Measurements from ENCODE around the gene FURIN.
A peak's percentile ranks its signal among the peaks of the same experiment; 100 is the strongest.
"Not testable (repeated sequence)": the region's sequence is repeated elsewhere in the genome, so short reads cannot be mapped to it uniquely, and the experiment has no call there.

Gene FURIN

DNA sequence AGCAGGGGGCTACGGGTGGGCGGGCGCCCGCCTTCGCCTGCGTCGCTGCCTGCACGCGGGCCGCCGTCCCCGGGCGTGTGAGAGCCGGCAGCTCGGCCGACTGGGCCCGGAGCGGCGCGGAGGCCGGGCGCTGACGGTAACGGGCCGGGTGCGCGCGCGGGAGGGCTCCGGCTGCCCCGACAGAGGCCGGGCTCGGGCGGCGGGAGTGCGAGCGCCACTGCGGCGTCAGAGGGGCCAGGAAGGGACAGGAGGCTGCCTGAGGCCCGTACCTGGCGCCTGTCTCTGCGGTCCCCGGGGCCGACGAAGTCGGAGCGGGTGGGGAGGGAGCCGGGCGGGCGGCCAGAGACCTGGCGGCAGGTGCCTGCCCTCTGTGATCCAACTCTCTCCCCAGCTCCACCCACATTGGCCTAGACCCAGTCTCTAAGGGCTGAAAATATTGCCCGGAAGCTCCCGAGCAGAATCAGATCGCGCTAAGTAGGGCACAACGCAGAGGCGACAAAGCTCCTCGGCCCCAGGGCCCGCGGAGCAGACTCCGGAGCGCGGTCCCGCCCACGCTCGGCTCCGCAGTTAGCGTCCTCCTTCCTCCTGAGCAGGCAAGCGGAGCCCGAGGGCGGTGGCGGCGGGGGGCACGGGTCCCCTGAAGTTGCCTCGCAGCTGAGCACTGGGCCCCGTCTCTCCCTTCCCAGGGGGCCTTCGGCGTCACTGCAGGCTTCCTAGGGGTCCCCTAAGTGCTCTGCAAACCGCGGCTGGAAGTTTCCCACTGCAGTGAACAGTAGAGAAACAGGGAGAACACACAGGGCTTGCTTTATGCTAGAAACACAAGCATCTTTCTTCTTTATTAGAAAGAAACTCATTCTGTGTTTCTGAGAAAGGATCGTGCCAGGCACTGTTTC lies 34.7 kb downstream of the FURIN start, which contains the start of gene MAN2A2:
MAN2A2 (plus strand) TSS at position 463 of the 893 bp plus-strand sequence. CDS start 906 bp downstream, outside the sequence.
- peak; percentile 80 for DNase-seq (ENCODE audit: low spot score)

DNA sequence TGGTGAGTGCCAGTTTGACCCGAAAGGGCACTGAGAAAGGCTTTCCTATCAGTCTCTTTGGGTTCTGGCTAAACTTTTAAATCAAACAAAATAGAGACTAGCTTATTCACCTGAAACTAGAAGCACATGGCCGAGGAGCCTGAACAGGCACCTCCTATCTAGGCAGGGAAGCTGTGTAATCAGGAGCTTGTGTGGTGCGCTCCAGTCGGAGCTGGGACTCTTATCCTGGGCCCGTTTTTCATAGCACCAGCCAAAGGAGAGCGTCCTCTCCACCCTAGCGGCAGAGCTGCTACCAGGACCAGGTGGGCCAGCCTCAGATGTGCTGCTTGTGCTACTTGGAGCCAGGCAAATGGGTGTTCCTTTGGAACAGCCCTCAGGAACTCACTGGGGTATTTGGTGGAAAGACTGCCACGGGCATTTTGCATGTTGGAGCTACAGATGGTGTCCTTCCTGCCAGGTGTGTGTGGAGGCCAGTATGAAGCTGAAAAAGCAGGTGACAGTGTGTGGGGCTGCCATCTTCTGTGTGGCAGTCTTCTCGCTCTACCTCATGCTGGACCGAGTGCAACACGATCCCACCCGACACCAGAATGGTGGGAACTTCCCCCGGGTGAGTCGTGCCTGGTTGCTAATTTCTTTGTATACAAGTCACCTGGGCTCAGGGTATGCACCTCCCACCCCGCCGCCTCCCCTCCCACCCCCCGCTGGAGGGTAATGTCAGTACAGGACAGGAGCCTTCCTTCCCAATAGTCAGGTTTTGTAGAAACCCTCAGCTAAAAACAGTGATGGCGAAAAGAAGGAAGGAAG lies 35.5 kb downstream of the FURIN start:
- no peak for DNase-seq (ENCODE audit: low spot score)

DNA sequence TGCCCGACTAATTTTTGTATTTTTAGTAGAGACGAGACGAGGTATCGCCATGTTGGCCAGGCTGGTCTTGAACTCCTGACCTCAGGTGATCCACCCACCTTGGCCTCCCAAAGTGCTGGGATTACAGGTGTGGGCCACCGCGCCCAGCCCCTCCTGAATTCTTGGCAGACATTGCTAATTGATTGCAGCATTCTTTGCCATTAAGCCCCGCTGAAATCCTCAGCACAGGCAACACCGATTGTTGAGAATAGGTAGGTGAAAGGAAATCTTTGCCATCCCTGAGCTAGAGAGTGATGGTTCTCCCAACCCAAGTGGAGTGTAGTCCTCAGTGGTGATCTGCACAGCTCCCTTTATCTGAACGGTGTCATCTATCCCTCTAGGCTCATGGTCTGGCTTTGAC lies 36.4 kb downstream of the FURIN start:
- DNase-seq (ENCODE audit: low spot score): no peak

DNA sequence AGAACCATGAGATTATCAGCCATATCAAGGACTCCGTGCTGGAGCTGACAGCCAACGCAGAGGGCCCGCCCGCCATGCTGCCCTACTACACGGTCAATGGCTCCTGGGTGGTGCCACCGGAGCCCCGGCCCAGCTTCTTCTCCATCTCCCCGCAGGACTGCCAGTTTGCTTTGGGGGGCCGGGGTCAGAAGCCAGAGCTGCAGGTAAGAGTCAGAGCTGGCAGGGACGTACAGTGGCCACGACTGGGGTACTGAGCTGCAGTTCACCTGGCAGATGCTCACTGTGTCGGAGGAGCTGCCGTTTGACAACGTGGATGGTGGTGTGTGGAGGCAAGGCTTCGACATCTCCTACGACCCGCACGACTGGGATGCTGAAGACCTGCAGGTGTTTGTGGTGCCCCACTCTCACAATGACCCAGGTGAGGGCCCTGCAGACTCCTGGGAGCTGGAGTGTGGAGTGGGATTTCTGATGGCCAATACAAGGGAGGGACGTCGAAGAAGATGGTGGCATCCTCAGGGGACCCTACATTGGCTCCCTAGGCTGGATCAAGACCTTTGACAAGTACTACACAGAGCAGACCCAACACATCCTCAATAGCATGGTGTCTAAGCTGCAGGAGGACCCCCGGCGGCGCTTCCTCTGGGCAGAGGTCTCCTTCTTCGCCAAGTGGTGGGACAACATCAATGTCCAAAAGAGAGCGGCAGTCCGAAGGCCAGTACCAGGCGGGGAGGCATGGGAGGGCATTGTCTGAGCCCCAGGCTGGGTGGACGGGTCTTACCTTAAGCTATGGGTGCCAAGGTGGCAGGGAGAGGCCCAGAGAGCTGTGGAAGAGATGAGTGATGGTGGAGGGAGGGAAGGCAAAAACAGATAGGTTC lies 37.2 kb downstream of the FURIN start:
- no peak for DNase-seq (ENCODE audit: low spot score)

DNA sequence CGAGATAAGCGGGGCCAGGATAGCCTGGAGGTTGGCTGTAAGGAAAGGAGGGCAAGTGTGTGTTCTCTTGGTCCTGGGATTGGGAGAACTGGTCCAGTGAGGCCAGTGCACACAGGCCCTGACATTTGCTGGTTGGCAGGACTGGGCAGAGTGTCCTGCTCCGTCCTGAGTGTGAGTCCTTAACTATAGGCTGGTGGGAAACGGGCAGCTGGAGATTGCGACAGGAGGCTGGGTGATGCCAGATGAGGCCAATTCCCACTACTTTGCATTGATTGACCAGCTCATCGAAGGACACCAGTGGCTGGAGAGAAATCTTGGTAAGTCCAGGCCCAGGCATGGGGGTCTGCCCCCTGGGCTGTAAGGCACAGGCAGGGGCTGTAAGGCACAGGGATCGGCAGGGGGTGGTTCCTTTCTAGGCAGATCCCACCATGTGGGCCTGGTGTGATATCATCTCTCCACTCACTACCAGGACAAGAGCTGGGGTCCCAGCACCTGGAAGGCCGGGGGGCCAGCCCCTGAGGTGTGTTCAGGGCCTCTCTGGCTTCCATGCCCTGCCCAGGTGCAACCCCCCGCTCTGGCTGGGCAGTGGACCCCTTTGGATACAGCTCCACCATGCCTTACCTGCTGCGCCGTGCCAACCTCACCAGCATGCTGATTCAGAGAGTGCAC lies 37.9 kb downstream of the FURIN start:
- DNase-seq (ENCODE audit: low spot score): no peak

DNA sequence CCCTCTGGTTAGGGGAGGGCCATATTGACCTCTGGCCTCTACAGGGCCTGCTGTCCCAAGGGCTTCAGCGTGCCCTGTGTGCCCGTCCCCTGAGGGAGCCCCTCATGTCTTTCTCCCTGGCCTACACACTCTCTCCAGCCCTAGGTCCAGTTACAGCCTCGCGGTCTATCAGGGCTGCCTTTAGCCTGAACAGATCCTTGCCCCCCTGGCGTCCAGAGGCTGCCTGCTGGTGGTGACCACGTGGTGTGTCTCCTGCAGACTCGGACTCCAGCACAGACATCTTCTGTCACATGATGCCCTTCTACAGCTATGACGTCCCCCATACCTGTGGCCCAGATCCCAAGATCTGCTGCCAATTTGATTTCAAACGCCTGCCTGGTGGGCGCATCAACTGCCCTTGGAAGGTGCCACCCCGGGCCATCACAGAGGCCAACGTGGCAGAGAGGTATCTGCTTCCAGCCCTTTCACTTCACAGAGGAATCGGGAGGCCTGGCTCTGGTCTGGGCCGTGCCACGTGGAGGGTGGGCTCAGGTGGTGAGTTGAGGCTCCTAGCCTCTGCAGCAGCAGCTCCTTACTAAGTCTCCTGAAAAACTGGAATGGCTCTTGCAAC lies 38.8 kb downstream of the FURIN start:
- no peak for DNase-seq (ENCODE audit: low spot score)

DNA sequence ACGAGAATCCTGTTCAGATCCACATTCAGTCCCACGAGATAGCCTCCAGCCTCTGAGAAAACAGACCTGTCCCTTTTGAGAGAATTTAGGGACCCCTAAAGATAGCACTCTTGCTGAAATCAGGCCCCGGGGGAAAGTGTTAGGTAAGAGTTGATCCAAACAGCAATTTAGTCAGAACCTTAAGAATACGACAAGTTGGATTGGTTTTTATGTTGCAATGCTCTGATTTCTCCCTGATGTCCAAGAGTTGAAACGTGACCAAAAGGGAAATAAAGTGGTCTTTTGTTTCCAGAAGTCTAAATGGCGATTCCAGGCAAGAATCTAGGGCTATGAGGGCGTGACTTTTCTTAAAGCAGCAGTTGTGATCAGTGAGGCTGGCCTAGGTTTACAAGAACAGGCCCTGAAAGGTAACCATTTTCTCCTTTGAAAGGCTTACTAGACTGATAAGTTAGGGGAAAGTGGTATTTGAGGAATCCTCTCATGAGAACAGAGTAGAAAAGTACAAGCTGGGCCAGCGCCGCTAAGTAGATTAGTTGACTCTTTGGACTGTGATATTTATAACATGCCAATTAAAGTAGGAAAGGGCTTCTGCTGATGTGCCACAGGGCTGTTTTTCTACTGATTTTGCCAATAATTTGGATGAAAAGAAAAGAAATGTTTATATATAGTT lies 39.6 kb downstream of the FURIN start:
- DNase-seq (ENCODE audit: low spot score): no peak

DNA sequence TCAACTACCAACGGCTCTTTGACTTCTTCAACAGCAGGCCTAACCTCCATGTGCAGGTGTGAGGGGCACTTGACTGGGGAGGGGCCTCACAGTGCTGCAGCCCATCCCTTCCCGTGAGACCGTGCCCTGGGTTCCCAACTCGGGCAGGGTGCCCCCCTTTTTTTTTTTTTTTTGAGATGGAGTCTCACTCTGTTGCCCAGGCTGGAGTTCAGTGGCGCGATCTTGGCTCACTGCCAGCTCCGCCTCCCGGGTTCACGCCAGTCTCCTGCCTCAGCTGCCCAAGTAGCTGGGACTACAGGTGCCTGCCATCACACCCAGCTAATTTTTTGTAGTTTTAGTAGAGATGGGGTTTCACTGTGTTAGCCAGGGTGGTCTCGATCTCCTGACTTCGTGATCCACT lies 41.1 kb downstream of the FURIN start:
- DNase-seq (ENCODE audit: low spot score): not testable (repeated sequence)

DNA sequence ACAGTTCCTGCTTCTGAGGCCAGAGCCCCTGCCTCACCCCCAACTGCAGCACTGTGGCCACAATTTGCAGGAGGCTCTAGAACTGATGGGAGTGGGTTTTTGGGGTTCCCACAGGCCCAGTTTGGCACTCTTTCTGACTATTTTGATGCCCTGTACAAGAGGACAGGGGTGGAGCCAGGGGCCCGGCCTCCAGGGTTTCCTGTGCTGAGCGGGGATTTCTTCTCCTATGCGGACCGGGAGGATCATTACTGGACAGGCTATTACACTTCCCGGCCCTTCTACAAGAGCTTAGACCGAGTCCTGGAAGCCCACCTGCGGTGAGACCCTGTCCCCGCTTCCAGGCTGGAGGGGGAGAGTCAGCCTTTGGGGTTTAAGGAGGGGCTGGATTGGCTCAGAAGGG lies 41.6 kb downstream of the FURIN start:
- DNase-seq (ENCODE audit: low spot score): no peak

DNA sequence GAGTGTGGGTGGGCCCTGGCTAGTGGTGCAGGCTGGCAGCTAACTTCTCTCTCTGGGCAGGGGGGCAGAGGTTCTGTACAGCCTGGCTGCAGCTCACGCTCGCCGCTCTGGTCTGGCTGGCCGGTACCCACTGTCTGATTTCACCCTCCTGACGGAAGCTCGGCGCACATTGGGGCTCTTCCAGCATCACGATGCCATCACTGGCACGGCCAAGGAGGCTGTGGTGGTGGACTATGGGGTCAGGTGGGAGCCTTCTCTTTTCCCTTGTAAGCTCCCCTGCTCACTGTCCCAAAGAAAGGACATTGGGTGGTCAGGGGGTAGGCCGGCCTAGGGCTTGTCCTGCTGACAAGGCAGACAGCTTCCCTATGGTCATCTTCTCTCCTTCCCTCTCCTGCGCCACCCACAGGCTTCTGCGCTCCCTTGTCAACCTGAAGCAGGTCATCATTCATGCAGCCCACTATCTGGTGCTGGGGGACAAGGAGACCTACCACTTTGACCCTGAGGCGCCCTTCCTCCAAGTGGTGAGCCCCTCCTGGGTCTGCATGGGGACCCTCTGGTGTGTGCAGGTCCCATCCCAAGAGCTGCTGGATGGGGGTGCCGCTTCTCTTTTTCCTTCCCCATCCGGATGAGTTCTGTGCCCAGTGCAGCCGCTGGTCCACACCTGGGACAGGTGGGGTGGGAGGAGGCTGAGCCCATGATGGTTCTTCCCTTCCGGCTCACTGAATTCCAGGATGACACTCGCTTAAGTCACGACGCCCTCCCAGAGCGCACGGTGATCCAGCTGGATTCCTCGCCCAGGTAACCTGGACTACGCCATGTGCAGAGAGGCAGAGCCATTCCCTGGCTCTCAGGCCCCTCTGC lies 42.3 kb downstream of the FURIN start:
- DNase-seq (ENCODE audit: low spot score): no peak

DNA sequence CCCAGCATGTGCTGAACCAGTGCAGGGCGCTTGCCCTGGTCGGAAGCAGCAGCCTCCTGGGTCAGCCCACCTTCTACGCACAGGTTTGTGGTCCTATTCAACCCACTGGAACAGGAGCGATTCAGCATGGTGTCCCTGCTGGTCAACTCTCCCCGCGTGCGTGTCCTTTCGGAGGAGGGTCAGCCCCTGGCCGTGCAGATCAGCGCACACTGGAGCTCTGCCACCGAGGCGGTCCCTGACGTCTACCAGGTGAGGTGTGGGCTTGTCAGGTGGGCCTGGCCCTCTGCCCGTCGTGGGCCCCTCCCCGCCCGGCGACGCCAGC lies 42.9 kb downstream of the FURIN start:
- no peak for DNase-seq (ENCODE audit: low spot score)

DNA sequence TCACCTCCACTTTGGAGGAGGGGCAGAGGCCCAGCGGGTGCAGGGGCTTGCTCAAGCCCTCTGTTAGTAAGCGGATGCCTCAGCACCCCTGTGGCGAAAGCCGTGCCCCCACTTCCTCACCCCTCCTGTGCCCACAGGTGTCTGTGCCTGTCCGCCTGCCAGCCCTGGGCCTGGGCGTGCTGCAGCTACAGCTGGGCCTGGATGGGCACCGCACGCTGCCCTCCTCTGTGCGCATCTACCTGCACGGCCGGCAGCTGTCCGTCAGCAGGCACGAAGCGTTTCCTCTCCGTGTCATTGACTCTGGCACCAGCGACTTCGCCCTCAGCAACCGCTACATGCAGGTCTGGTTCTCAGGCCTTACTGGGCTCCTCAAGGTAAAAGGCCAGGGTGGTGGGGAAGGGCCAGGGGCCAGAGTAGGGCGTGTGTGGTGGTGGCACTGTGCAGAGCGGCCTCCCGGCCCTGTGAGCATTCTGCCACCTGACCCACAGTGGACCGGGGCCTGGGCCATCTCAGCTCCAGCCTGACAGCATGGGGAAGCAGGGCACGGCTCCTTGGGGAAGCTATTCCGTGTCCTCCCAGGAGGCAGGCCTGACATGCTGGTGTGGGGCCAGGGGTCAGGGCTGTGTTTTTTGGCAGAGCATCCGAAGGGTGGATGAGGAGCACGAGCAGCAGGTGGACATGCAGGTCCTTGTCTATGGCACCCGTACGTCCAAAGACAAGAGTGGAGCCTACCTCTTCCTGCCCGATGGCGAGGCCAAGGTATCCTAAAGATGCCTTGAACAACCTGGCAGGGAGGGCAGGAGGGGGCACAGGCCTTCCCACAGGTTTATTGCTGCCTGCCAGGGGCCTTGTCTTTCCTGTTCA lies 43.8 kb downstream of the FURIN start:
- no peak for DNase-seq (ENCODE audit: low spot score)

DNA sequence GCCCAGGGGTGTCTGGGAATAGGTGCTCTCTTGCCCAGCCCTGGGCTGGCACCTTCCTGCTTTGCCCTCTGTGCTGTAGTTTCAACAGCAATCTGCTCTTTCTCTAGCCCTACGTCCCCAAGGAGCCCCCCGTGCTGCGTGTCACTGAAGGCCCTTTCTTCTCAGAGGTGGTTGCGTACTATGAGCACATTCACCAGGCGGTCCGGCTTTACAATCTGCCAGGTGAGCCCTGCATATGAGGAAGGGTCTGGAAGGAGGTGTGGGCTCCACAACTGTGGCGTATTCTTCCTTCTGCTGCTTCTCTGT lies 44.3 kb downstream of the FURIN start:
- no peak for DNase-seq (ENCODE audit: low spot score)

DNA sequence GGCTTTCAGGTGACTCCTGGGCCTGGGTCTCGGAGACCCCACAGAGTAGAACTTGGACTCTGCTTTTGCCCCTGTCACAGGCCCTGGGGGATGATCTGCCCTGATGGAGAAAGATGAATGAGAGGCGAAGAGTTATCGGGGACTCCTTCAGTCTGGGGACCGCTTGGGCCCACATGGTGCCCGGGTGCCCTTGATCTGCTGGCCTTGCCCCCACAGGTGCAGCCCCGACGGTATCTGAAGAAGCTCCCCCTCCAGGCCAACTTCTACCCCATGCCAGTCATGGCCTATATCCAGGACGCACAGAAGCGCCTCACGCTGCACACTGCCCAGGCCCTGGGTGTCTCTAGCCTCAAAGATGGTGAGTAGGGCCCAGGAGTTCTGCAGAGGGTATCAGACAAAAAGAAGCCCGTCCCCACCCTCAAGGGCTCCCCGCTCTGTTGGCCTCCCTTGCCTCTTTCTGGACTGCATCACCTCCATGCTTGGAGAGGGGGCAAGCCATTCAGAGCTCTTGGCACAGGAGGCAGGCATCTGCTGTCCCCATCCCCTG lies 45.1 kb downstream of the FURIN start:
- no peak for DNase-seq (ENCODE audit: low spot score)

DNA sequence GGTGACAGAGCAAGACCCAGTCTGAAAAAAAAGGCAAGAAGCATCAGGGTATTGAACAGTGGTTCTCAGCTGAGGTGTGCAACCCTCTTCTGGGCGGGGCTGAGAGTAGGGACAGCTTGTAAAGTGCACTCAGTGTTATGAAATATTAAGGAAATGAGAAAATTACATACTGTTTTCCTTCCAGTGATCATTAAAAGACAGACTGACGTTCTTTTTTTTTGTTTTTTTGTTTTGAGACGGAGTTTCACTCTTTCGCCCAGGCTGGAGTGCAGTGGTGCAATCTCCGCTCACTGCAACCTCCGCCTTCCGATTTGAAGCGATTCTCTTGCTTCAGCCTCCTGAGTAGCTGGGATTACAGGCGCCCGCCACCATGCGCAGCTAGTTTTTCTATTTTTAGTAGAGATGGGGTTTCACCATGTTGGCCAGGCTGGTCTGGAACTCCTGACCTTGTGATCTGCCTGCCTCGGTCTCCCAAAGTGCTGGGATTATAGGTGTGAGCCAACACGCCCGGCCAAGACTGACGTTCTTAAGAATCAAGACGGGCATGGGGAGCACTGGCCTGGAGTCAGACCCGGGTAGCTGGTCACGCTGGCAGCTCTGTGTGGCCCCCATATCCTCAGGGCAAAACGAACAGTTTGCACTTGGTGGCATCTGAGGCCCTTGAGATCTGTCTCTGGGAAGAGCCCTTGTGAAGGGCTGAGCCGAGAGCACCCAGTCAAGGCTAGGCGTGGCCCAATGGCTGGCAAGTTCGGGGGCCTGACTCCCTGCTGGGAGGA lies 46.1 kb downstream of the FURIN start:
- DNase-seq (ENCODE audit: low spot score): no peak

DNA sequence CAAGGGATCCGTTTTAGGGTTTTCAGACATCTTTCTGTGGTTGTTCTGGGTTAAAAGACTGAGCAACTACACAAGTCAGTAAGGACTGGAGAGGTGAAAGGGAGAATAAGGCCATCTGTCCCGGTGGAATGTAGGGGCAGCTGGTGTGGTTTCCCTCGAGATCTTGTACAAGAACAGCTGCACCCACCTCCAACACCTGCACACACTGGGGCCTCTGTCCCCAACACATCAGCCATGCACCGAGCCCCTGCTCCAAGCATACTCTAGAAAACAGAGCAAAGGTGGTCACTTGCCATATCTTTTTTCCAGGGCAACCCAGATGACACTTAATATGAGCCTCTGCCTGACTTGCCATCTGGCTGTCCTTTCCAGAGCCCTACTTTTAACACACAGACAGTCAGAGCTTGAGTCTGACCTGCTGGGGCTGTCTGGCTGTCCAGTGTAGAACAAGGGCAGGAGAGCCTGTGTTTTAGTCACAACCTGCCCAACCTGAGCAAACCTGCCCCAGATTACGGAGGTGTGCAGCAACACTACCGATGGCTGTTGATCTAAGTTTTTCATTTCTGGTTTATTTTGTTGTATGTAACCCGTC lies 46.9 kb downstream of the FURIN start:
- no peak for DNase-seq (ENCODE audit: low spot score)

DNA sequence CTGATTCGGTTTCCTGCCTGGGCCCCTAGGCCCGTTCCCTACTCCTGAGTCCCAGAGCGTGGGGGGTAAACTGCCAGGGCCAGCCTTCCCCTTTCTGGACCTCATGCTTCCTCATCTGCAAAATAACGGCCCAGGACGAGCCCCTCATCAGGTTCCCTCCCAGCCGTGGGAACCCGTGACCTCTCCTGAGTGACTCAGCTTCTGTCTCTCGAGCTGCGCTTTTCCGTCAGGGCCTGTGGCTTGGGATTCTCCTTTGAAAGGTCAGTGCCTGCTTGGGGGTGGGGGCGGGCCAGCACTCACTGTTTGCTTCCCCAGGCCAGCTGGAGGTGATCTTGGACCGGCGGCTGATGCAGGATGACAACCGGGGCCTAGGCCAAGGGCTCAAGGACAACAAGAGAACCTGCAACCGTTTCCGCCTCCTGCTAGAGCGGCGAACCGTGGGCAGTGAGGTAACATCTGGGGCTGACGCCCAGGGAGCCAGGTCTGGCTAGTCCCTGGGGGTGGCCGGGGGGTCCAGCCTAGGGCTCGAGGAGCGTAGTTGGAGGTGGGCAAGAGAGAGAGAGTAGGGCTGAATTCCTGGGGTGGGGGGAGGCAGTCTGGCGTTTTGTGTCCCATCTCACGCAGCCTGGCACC lies 47.5 kb downstream of the FURIN start:
- DNase-seq (ENCODE audit: low spot score): no peak
